Measurements from ENCODE around the gene WWOX.

DNA sequence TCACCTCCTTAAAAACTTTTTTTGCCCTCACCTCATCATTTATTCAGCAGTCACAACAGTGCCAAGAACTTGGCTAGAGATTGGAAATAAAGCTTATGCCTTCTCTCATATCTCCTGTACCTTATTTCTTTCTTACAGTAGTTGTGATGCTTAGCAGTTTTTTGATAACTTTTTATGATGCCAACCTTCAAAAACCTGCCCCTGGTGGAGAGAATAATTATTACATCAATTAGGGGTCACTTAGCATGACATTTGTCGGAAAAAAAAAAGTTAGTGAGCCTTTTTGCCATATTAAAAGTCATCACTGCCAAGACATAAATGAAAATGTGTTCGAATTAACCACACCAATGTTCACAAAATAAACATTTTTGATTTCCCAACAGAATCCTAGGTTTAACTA, 296.6 kb downstream of the WWOX start:
- TF ChIP-seq, protein P1, sequence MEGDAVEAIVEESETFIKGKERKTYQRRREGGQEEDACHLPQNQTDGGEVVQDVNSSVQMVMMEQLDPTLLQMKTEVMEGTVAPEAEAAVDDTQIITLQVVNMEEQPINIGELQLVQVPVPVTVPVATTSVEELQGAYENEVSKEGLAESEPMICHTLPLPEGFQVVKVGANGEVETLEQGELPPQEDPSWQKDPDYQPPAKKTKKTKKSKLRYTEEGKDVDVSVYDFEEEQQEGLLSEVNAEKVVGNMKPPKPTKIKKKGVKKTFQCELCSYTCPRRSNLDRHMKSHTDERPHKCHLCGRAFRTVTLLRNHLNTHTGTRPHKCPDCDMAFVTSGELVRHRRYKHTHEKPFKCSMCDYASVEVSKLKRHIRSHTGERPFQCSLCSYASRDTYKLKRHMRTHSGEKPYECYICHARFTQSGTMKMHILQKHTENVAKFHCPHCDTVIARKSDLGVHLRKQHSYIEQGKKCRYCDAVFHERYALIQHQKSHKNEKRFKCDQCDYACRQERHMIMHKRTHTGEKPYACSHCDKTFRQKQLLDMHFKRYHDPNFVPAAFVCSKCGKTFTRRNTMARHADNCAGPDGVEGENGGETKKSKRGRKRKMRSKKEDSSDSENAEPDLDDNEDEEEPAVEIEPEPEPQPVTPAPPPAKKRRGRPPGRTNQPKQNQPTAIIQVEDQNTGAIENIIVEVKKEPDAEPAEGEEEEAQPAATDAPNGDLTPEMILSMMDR (IDR thresholded peaks at IDR 0.05) = no peak
- TF ChIP-seq POLR2A (IDR thresholded peaks at IDR 0.05) (no peak), EP300 (IDR thresholded peaks at IDR 0.05) (no peak)
